ENCODE data around the gene MEF2C. TPM values are rescaled to one million over a fixed set of nuclear protein-coding genes. Genes with fewer than 3 reads are reported as not detected.
"Not testable (repeated sequence)": the region's sequence is repeated elsewhere in the genome, so short reads cannot be mapped to it uniquely, and the experiment has no call there.

Gene MEF2C
- 12.1 TPM for polyA plus RNA-seq (2013, experiment 1 of 2; ENCODE audit: insufficient read length)
- 19.0 TPM for polyA plus RNA-seq (2013, experiment 2 of 2; ENCODE audit: insufficient read length)

GRCh38 chr5:88883059-88883835 is at the start of gene MEF2C:
Gene MEF2C, minus strand, starts transcription at chr5:88883184. Its CDS starts 59,396 bp downstream, at chr5:88823788.
- DNase-seq: peak; percentile 83

- DNase-seq: no peak
These were observed 49.6 kb upstream of the MEF2C start for GRCh38 chr5:88932541-88932940.

- DNase-seq: no peak
These were observed 47.4 kb upstream of the MEF2C start for GRCh38 chr5:88930335-88930734.

- DNase-seq: no peak
These were observed 46.4 kb upstream of the MEF2C start for GRCh38 chr5:88929385-88929784.

GRCh38 chr5:88926774-88927173 is 43.8 kb upstream of the MEF2C start:
- no peak for DNase-seq

GRCh38 chr5:88925692-88926490 is 42.9 kb upstream of the MEF2C start:
- DNase-seq: peak; percentile 21

- no peak for DNase-seq
These were observed 41.3 kb upstream of the MEF2C start for GRCh38 chr5:88924330-88924657.

GRCh38 chr5:88923623-88924329 is 40.8 kb upstream of the MEF2C start:
- no peak for DNase-seq

- DNase-seq: not testable (repeated sequence)
These were observed 29.8 kb upstream of the MEF2C start for GRCh38 chr5:88912743-88913142.

GRCh38 chr5:88911059-88911572 is 28.1 kb upstream of the MEF2C start:
- not testable (repeated sequence) for DNase-seq

GRCh38 chr5:88904478-88904877 is 21.5 kb upstream of the MEF2C start:
- DNase-seq: not testable (repeated sequence)

- not testable (repeated sequence) for DNase-seq
These were observed 21.0 kb upstream of the MEF2C start for GRCh38 chr5:88903966-88904365.

GRCh38 chr5:88901077-88901476 is 18.1 kb upstream of the MEF2C start:
- not testable (repeated sequence) for DNase-seq

GRCh38 chr5:88899096-88899737 is 16.2 kb upstream of the MEF2C start:
- DNase-seq: no peak

- DNase-seq: no peak
These were observed 14.8 kb upstream of the MEF2C start for GRCh38 chr5:88897748-88898147.

GRCh38 chr5:88895681-88896501 is 12.9 kb upstream of the MEF2C start:
- DNase-seq: no peak

GRCh38 chr5:88892669-88893068 is 9.7 kb upstream of the MEF2C start:
- DNase-seq: no peak

GRCh38 chr5:88890070-88890781 is 7.2 kb upstream of the MEF2C start:
- no peak for DNase-seq

- DNase-seq: peak; percentile 44
These were observed 6.4 kb upstream of the MEF2C start for GRCh38 chr5:88889189-88890069.

GRCh38 chr5:88888848-88889188 is 5.8 kb upstream of the MEF2C start:
- DNase-seq: no peak

Measured in fibroblast of skin of scalp (primary cell).